ENCODE data around the gene ARHGAP25.

ARHGAP25 gene

GRCh38 chr2:68743531-68743930 lies 8.9 kb downstream of the ARHGAP25 start:
- in situ Hi-C loops (cut with HindIII; ENCODE audit: low sequenced_read_pairs): no loop called here
- H3K4me3 ChIP-seq (ENCODE audit: low read depth, low read length): no peak overlapping the region
- TF ChIP-seq, protein P1, sequence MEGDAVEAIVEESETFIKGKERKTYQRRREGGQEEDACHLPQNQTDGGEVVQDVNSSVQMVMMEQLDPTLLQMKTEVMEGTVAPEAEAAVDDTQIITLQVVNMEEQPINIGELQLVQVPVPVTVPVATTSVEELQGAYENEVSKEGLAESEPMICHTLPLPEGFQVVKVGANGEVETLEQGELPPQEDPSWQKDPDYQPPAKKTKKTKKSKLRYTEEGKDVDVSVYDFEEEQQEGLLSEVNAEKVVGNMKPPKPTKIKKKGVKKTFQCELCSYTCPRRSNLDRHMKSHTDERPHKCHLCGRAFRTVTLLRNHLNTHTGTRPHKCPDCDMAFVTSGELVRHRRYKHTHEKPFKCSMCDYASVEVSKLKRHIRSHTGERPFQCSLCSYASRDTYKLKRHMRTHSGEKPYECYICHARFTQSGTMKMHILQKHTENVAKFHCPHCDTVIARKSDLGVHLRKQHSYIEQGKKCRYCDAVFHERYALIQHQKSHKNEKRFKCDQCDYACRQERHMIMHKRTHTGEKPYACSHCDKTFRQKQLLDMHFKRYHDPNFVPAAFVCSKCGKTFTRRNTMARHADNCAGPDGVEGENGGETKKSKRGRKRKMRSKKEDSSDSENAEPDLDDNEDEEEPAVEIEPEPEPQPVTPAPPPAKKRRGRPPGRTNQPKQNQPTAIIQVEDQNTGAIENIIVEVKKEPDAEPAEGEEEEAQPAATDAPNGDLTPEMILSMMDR (IDR thresholded peaks at IDR 0.05; ENCODE audit: low read depth, low read length, missing control alignments): no peak
- no peak for DNase-seq (ENCODE audit: low read depth)

DNA sequence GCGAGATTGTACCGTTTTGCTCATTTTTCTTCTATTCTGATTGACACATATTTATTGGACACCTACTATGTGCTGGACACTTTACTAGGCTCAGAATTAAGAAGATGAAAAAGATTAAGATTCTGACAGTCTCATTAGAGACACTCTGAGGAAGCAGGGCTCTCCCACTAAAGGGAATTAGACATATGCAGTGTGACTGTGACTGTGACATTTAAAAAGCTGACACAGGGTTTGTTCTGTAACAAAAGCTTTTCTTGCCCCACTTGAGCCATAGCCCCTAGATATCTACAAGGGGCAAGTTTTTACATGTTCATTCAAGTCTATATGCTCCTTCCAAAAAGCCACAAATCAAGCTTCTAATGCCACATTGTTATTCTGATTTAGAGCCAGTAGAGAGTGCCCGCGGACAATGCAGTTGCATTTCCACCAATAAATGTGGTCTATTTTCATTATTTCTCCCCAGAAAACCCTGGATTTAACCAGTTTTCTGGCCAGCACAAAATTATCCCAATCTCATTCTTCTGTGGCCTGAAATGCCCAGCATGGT lies 9.8 kb downstream of the ARHGAP25 start:
- in situ Hi-C loops (cut with HindIII; ENCODE audit: low sequenced_read_pairs): no loop called here
- TF ChIP-seq, protein P1 (IDR thresholded peaks at IDR 0.05; ENCODE audit: low read depth, low read length, missing control alignments): peak; percentile 19
- no peak for DNase-seq (ENCODE audit: low read depth)
- H3K4me3 ChIP-seq (ENCODE audit: low read depth, low read length): no peak overlapping the region

GRCh38 chr2:68745006-68745405 lies 10.4 kb downstream of the ARHGAP25 start:
- TF ChIP-seq, protein P1 (IDR thresholded peaks at IDR 0.05; ENCODE audit: low read depth, low read length, missing control alignments): no peak
- in situ Hi-C loops (cut with HindIII; ENCODE audit: low sequenced_read_pairs): no loop called here
- H3K4me3 ChIP-seq (ENCODE audit: low read depth, low read length): no peak overlapping the region
- DNase-seq (ENCODE audit: low read depth): no peak

DNA sequence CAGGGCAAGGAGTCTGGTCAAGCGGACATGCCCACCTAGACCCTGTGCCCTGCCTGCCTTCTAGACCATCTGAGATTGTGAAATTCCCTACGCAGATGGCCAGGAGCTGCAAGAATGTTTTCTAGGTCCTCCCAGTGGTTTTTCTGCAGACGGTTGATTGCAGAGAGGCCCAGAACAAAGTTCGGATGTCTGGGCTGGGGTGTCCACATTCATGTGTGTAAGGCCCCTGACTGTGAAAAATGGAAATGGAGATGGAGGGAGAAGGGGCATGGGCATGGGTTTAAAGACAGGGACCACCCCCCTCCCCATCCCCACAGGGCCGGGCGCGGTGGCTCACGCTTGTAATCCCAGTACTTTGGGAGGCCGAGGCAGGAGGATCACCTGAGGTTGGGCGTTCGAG lies 11.8 kb downstream of the ARHGAP25 start:
- TF ChIP-seq, protein P1 (IDR thresholded peaks at IDR 0.05; ENCODE audit: low read depth, low read length, missing control alignments): no peak
- H3K4me3 ChIP-seq (ENCODE audit: low read depth, low read length): no peak overlapping the region
- no peak for DNase-seq (ENCODE audit: low read depth)
- in situ Hi-C loops (cut with HindIII; ENCODE audit: low sequenced_read_pairs): no loop called here

- TF ChIP-seq, protein P1 (IDR thresholded peaks at IDR 0.05; ENCODE audit: low read depth, low read length, missing control alignments): no peak
- no peak for DNase-seq (ENCODE audit: low read depth)
- no peak overlapping the region for H3K4me3 ChIP-seq (ENCODE audit: low read depth, low read length)
- in situ Hi-C loops (cut with HindIII; ENCODE audit: low sequenced_read_pairs): no loop called here
These were observed 12.8 kb downstream of the ARHGAP25 start for GRCh38 chr2:68747413-68747812.

GRCh38 chr2:68747900-68748299 lies 13.3 kb downstream of the ARHGAP25 start:
- H3K4me3 ChIP-seq (ENCODE audit: low read depth, low read length): no peak overlapping the region
- in situ Hi-C loops (cut with HindIII; ENCODE audit: low sequenced_read_pairs): no loop called here
- DNase-seq (ENCODE audit: low read depth): no peak
- TF ChIP-seq, protein P1 (IDR thresholded peaks at IDR 0.05; ENCODE audit: low read depth, low read length, missing control alignments): no peak

All from astrocyte of the cerebellum (primary cell).